Calu3 (cell line): ENCODE data around the gene UVSSA. TPM values are rescaled to one million over a fixed set of nuclear protein-coding genes. Genes with fewer than 3 reads are reported as not detected.

ENCODE experiments used
- BruUV-seq: library from RNA; stranded (reverse); fragments of 400-500 nt; replicated peaks from 2 replicates; lab custom pipeline; 2021; lab: Mats Ljungman, UMichigan
- CTCF ChIA-PET: fragments of 300-600 bp; sonication (Branson Sonifier 250); formaldehyde crosslinking; loops from one replicate; lab custom pipeline; 2022; ENCODE audit warnings: antibody characterized with exemption; lab: Charles Lee
- DNase-seq: peaks from one replicate; pipeline ENCODE4 v3.0.0; 2022
- H3K27ac Mint-ChIP-seq: one replicate; pipeline ENCODE4 v1.8.0; 2022; ENCODE audit warnings: mixed read lengths; ENCODE audit not compliant: unreplicated experiment
- H3K27me3 Mint-ChIP-seq: one replicate; pipeline ENCODE4 v1.8.0; 2022; ENCODE audit warnings: mixed read lengths; ENCODE audit not compliant: unreplicated experiment
- H3K36me3 Mint-ChIP-seq: one replicate; pipeline ENCODE4 v1.8.0; 2022; ENCODE audit warnings: mild to moderate bottlenecking, moderate library complexity, mixed read lengths; ENCODE audit not compliant: insufficient read depth, unreplicated experiment
- H3K4me1 Mint-ChIP-seq: one replicate; pipeline ENCODE4 v1.8.0; 2022; ENCODE audit warnings: mild to moderate bottlenecking, low read depth, mixed read lengths; ENCODE audit not compliant: unreplicated experiment
- H3K4me3 Mint-ChIP-seq: one replicate; pipeline ENCODE4 v1.8.0; 2022; ENCODE audit warnings: mild to moderate bottlenecking, low read depth, moderate library complexity, mixed read lengths; ENCODE audit not compliant: unreplicated experiment
- H3K9me3 Mint-ChIP-seq: one replicate; pipeline ENCODE4 v1.8.0; 2022; ENCODE audit warnings: low read depth, mixed read lengths; ENCODE audit not compliant: unreplicated experiment
- intact Hi-C: fragments of 100-400 bp; cut with micrococcal nuclease; formaldehyde crosslinking; loops from one replicate; pipeline ENCODE4 v1.10.0; 2022; ENCODE audit not compliant: unreplicated experiment
- total RNA-seq: library from RNA; stranded (reverse); gene quantifications from 2 replicates; pipeline ENCODE4 v1.2.3, GENCODE V29; 2022
- TF ChIP-seq, protein P1 (sequence below): fragments of 200-600 bp; IDR thresholded peaks from one replicate; pipeline ENCODE4 v1.8.0; 2022; ENCODE audit warnings: antibody characterized with exemption; ENCODE audit not compliant: unreplicated experiment

The UVSSA gene
- total RNA-seq, 1 experiment from 2014 or later: 19.9 TPM

DNA sequence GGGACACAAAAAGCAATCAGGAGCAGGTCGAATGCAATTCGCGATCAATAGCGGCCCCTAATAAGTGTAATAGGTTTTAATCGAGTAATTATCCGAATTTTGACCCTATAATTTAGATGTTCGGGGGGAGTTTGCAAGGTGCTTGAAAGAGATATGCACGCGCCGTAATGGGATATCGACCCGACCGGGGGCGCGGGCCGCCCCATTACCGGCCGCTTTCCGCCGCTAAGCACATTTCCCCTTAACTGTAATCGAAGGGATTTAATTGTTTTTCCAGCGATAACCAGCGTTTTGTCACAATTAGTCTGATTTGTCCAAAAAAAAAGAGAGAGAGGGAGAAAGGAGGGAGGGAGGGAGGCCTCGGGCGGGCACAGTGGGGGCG lies 58.2 kb downstream of the UVSSA start:
- TF ChIP-seq, protein P1, sequence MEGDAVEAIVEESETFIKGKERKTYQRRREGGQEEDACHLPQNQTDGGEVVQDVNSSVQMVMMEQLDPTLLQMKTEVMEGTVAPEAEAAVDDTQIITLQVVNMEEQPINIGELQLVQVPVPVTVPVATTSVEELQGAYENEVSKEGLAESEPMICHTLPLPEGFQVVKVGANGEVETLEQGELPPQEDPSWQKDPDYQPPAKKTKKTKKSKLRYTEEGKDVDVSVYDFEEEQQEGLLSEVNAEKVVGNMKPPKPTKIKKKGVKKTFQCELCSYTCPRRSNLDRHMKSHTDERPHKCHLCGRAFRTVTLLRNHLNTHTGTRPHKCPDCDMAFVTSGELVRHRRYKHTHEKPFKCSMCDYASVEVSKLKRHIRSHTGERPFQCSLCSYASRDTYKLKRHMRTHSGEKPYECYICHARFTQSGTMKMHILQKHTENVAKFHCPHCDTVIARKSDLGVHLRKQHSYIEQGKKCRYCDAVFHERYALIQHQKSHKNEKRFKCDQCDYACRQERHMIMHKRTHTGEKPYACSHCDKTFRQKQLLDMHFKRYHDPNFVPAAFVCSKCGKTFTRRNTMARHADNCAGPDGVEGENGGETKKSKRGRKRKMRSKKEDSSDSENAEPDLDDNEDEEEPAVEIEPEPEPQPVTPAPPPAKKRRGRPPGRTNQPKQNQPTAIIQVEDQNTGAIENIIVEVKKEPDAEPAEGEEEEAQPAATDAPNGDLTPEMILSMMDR: no peak
- no peak overlapping the region for H3K27ac Mint-ChIP-seq
- H3K4me1 Mint-ChIP-seq: no peaks in the 10 kb centered on the region
- H3K27me3 Mint-ChIP-seq: peaks cover 20% of the 10 kb centered on the region
- H3K36me3 Mint-ChIP-seq: no peaks in the 10 kb centered on the region
- BruUV-seq: no TSS peak
- intact Hi-C loops: no loop called here
- DNase-seq: no peak
- H3K4me3 Mint-ChIP-seq: no peak overlapping the region
- CTCF ChIA-PET: no interaction called here
- H3K9me3 Mint-ChIP-seq: peaks cover 2% of the 10 kb centered on the region

DNA sequence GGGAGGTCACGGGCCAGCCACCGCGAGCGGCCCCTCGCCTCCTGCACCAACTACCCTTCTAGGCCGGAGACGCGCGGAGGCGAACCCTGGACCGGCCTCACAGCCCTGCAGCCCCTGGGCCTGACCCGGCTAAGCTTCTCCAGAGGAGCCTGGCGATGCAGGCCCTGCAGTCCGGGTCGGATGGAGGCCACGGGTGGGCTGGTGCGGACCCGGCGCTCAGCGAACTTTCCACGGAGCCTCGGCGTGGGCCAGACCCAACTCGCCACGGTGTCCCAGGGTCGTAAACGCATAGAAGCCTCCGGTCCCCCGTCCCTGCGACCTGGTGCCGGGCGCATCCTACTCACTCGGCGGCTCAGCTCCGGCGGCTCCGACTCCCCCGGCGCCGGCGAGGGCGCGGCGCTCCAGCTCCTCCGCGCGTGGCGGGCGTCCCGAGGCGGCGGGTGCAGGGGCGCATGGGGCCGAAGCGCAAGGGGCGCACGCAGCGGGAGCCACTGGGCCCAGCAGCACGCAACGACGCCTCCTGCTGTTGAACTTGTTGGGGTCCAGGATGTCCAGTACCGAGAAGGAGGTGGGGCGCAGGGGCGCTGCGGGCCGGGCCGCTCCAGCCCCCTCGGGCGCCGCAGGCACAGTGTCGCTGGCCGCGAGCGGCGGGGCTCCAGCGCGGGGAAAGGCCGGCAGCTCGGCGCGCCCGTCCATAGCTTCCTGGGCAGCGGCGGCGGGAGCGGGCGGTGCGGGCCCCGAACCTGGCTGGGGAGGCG lies 58.8 kb downstream of the UVSSA start:
- H3K9me3 Mint-ChIP-seq: peaks cover 2% of the 10 kb centered on the region
- H3K27me3 Mint-ChIP-seq: peaks cover 21% of the 10 kb centered on the region
- CTCF ChIA-PET: no interaction called here
- no peak overlapping the region for H3K27ac Mint-ChIP-seq
- no peaks in the 10 kb centered on the region for H3K4me1 Mint-ChIP-seq
- H3K36me3 Mint-ChIP-seq: no peaks in the 10 kb centered on the region
- no peak for DNase-seq
- H3K4me3 Mint-ChIP-seq: no peak overlapping the region
- intact Hi-C loops: no loop called here
- TF ChIP-seq, protein P1: no peak
- BruUV-seq: no TSS peak

DNA sequence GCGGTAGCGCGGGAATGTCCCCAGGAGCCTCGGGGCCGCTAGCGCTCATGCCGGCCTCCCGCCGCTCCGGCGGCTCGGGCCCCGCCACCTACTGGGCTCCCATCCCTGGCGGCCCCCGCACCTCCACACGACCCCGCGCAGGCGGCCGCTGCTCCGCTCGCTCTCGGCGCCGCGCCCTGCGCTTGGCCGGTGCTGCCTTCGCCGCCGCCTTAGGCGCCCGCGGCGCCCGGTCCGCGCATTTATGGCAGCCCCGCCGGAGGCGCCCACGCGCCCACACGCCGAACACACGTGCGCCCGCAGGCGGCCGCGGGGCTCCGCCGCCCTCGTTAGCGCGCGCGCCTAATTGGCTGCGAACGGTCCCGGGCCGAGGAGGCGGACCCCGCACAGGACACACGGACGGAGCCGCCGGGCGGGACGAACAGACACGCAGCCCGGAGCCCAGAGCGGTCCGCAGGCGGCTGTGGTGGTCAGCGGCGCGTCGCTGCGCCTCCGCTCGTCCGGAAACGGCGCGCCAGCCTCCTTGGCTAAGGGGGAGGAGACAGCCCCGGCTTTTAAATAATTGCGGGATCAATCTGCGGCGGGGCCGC lies 59.5 kb downstream of the UVSSA start, which contains the start of gene NKX1-1:
NKX1-1 (minus strand) TSS at position 49 of the 587 bp plus-strand sequence; CDS start at position 49, 0 bp downstream.
- Mint-ChIP-seq H3K4me3 (no peak within 1 kb of the TSS), H3K27me3 (peaks cover 27% of the 10 kb centered on the region), H3K36me3 (no peaks in the 10 kb centered on the region), H3K9me3 (peaks cover 2% of the 10 kb centered on the region), H3K27ac (no peak within 1 kb of the TSS), H3K4me1 (no peaks in the 10 kb centered on the region)
- CTCF ChIA-PET: no interaction called here
- TF ChIP-seq, protein P1: no peak
- no peak for DNase-seq
- intact Hi-C loops: no loop called here
- BruUV-seq: no TSS peak

DNA sequence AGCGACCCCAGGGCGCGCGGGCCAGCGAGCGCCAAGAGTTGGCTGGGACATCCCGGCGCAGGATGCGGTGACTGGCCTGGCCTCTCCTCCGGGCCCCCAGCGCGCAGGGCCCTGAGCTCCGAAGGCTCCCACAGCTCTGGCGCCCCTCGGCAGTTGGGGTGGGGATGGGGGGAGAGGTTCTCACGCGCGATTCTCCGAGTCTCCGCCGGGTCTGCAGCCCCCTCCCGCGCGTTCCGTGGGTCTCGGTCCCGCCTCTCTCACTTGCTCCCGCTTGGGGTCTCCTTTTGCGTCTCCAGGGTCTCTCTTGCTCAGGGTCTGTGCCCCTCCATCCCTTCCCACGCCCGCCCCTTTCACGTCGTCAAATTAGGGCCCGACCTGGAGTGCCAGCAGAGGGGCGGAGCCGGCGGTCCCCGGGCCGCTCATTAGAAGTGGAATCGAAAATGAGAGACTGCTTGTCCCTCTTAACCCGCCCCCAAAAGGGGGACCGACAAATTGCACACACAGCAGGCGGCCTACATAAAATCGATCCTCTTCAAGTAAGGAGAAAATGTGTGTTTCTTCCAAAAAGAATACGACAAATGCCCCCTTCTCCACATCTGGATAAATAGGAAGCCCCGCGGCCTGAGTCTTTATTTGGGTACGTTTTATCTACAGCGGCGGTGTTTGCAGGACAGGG lies 60.1 kb downstream of the UVSSA start:
- intact Hi-C loops: no loop called here
- Mint-ChIP-seq H3K36me3 (no peaks in the 10 kb centered on the region), H3K4me1 (no peaks in the 10 kb centered on the region), H3K27ac (no peak overlapping the region), H3K27me3 (peaks cover 34% of the 10 kb centered on the region), H3K4me3 (no peak overlapping the region), H3K9me3 (peaks cover 2% of the 10 kb centered on the region)
- DNase-seq: no peak
- no TSS peak for BruUV-seq
- CTCF ChIA-PET: no interaction called here
- TF ChIP-seq, protein P1: no peak
